HG03520 (cell line): ENCODE data around the gene BRS3.

ENCODE experiments used
- ATAC-seq: cut with Tn5 transposase; IDR thresholded peaks from one replicate; pipeline ENCODE4 v1.9.1; 2021; ENCODE audit warnings: mild to moderate bottlenecking, moderate library complexity; ENCODE audit not compliant: unreplicated experiment

Gene BRS3

DNA sequence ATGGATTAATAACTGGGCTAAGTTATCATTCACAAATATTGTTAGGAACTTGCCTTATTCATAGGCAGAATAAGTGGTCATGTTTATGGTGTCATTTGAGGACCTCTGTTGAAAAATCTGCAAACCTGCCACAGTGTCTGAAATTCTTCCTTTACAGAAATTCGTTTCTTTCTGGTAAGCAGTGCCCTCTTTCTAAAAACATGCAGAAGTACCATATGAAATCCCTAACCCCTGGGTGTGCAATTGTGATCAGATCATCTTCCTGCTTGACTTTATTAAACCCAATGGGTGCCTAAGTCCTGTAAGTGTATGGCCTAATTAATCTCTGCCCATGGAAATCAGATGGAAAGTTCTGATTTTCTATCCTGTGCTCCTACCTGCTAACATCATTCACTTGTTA, 5.3 kb downstream of the BRS3 start:
- no peak for ATAC-seq

- no peak for ATAC-seq
These were observed 7.3 kb downstream of the BRS3 start for GRCh38 chrX:136495043-136495442.

GRCh38 chrX:136496186-136496763, 8.5 kb downstream of the BRS3 start:
- ATAC-seq: no peak

DNA sequence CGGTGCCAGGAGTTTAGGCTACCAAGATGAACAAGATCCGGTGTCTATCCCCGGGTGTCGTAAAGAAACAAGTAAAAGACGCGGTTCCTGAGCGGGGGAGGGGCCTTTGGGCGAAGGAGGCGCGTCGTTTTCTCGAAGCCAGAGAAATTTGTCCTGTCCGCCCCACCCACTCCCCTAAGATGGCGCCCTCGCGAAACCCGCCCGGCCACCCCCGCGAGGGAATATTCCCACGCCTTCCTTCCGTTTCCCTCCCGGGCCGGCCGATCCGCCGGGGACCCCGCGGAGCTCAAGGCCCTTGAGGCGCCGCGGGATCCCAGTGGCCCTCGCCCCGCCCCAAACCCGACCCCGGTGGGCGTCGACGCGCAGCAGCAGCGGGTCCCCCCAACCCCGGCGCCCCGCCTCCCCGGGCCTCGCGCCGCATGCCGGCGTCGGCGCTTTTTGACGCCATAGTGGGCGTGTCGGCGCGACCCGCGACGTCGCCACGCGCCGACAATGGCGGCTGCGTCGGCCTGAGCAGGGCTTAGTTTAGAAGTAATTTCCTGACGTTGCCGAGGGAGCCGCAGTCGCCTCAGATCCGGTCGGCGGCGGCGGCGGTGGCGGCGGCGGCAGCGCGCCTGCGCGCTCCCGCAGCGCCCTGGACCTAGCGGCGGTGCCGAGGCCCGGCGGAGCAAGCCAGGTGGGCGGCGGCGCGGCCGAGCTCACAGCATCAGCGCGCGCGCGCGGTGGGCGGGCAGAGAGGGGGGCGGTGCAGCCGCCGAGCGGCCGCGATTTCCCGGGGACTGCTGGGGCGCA, 9.2 kb downstream of the BRS3 start:
- ATAC-seq: peak; percentile 66

DNA sequence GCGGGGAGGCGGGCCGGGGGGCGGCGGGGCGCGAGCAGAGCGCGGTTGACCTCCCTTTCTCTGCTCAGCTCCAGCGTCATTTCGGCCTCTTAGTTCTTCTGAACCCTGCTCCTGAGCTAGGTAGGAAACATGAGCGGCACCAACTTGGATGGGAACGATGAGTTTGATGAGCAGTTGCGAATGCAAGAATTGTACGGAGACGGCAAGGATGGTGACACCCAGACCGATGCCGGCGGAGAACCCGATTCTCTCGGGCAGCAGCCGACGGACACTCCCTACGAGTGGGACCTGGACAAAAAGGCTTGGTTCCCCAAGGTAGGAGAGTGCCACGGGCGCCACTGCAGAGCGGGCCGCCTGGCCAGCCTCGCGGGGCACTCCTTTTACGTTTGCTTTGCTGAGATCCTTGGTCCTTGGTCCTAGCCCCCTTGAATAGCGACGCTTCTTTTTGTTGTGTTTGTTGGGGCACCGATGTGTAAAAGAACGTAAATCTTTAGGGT, 9.9 kb downstream of the BRS3 start, which contains the start of gene HTATSF1:
TSS of gene HTATSF1 (plus strand) at position 37 of the 497 bp plus-strand sequence. CDS start at position 130, 93 bp downstream.
- ATAC-seq: peak; percentile 6

DNA sequence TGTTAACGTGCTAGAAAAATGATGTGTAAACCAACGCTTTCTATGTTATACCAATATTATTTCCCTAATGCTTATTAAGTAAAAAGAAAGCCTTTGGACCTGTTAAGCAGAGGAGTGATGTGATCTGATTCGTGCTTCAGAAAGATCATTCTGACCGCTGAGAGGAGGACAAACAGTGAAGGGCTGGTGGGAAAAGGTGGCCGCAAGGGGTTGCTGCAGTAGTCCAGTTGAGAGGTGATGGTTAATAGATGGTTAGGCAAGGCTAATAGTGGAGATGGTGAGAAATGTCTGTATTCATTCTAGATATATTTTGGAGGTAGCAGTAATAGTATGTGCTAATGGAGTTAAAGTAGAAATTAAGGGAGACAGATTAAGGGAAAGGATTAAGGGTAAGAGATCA, 31.3 kb downstream of the BRS3 start:
- no peak for ATAC-seq

GRCh38 chrX:136523770-136524169, 36.0 kb downstream of the BRS3 start:
- no peak for ATAC-seq

GRCh38 chrX:136525738-136526606, 38.2 kb downstream of the BRS3 start:
- ATAC-seq: no peak

DNA sequence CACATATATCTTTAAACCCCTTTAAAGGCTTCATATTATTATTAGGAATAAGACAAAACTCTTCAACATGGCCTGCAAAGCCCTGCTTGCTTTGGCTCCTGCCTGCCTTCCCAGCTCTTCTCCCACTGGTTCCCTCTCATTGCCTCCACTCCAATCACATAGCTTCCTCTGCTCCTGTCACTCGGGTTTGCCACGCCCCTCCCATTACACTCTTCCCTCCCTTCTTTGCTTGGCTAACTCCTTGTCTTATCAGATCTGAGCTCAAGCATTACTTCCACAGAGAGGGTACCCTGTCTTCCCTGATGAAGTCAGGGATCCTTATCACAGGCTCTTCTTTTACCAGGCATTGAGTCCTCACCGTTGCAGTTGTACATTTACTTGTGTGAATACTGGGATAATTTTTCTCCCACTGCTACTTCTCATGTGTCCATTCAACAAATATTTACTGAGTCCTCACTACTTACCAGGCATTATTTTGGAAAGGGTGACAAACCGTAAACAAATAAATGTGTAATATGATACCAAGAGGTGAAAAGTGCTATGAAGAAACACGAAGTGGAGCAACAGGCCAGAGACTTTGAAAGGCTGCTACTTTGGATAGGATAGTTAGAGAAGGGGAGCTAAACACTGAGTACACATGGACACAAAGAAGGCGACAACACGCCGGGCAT, 41.0 kb downstream of the BRS3 start:
- ATAC-seq: no peak

- no peak for ATAC-seq
These were observed 42.0 kb downstream of the BRS3 start for GRCh38 chrX:136529795-136530194.

GRCh38 chrX:136531951-136532350, 44.2 kb downstream of the BRS3 start, which contains the start of gene VGLL1:
VGLL1 (plus strand) TSS chrX:136532215; CDS start chrX:136536021, 3,806 bp downstream.
- no peak for ATAC-seq

- no peak for ATAC-seq
These were observed 46.4 kb downstream of the BRS3 start for GRCh38 chrX:136534131-136534530.

DNA sequence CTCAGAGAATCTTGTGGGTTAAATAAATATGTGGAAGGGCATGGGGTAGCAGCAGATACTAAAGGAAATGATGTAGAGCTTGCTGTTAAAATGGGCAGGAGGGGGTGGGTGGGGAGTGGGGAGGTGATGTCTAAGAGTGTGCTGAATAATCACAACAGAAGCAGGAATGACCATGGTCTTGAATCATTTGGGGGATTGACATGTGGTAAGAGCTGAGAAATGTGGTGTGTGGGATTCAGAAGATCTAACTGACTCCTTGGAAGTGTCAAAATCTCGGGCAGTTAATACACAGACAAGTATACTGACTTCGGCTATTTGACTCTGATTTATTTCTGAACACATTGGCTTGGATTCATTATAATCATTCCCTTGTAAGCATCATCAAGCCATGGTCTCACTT, 51.1 kb downstream of the BRS3 start:
- ATAC-seq: no peak

GRCh38 chrX:136540226-136540625, 52.5 kb downstream of the BRS3 start:
- ATAC-seq: no peak

DNA sequence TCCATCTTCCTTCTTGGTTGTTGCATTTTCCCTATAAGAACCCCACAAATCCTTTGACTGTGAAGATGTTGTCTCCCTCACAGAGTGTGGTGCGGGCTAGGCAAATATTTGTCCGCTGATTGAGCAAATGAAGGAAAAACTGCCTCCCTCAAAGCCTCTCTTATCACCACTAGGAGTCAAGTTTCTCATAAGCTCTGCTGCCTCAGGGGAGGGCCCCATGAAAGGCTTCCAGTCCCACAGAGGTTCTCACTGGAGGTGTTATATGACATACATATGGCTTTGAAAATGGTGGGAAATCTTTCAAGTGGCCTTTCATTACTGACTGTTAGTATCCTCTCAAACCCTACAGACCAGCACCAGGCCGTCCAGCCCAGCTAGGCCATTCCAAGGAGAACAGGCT, 53.5 kb downstream of the BRS3 start:
- ATAC-seq: no peak

DNA sequence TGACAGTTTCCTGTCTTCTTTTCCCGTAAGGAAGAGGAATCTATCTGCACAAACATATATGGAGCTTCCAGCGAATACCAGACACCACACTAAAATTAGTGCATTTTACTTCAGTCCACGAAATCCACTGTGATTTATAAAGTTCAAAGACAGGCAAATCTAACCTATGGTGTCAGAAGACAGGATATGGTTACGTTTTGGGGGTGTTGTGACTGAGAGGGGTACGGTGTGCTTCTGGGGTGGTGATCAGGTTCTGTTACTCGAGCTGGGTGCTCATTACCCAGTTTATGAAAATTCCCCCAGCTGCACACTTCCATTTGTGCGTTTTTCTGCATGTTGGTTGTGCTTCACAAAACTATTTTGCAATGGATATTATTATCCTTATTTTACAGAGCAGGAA, 54.5 kb downstream of the BRS3 start:
- no peak for ATAC-seq
